Activated naive CD4-positive, alpha-beta T cell treated with anti-CD3 and anti-CD28 coated beads, Interleukin-2, amount 50 U/mL, for 24 hours (primary cell): Measurements from ENCODE around the gene STMN3.
"Not testable (repeated sequence)": the region's sequence is repeated elsewhere in the genome, so short reads cannot be mapped to it uniquely, and the experiment has no call there.

Experiments used
- H3K27ac Mint-ChIP-seq: one replicate; pipeline ENCODE4 v1.8.0; 2021; ENCODE audit warnings: mild to moderate bottlenecking, mixed read lengths
- H3K27me3 Mint-ChIP-seq: one replicate; pipeline ENCODE4 v1.8.0; 2021; ENCODE audit warnings: mixed read lengths
- H3K36me3 Mint-ChIP-seq: one replicate; pipeline ENCODE4 v1.8.0; 2021; ENCODE audit warnings: mixed read lengths
- H3K4me1 Mint-ChIP-seq: one replicate; pipeline ENCODE4 v1.8.0; 2021; ENCODE audit warnings: mixed read lengths
- H3K4me3 Mint-ChIP-seq: one replicate; pipeline ENCODE4 v1.8.0; 2021; ENCODE audit warnings: mild to moderate bottlenecking, mixed read lengths
- H3K9me3 Mint-ChIP-seq: one replicate; pipeline ENCODE4 v1.8.0; 2021; ENCODE audit warnings: mixed read lengths

The STMN3 gene

GRCh38 chr20:63686094-63686491 lies 32.9 kb upstream of the STMN3 start:
- Mint-ChIP-seq H3K27me3 (no peaks in the 10 kb centered on the region), H3K4me1 (peaks cover 8% of the 10 kb centered on the region), H3K36me3 (no peaks in the 10 kb centered on the region), H3K4me3 (no peak overlapping the region), H3K9me3 (no peaks in the 10 kb centered on the region), H3K27ac (no peak overlapping the region)

- Mint-ChIP-seq H3K4me3 (no peak overlapping the region), H3K9me3 (no peaks in the 10 kb centered on the region), H3K27ac (no peak overlapping the region), H3K36me3 (no peaks in the 10 kb centered on the region), H3K27me3 (no peaks in the 10 kb centered on the region), H3K4me1 (peaks cover 8% of the 10 kb centered on the region)
These were observed 32.2 kb upstream of the STMN3 start for GRCh38 chr20:63685269-63686026.

- Mint-ChIP-seq H3K36me3 (no peaks in the 10 kb centered on the region), H3K27me3 (no peaks in the 10 kb centered on the region), H3K9me3 (no peaks in the 10 kb centered on the region), H3K27ac (no peak overlapping the region), H3K4me1 (peaks cover 8% of the 10 kb centered on the region), H3K4me3 (no peak overlapping the region)
These were observed 29.3 kb upstream of the STMN3 start for GRCh38 chr20:63682384-63683139.

GRCh38 chr20:63681609-63682142 lies 28.5 kb upstream of the STMN3 start:
- Mint-ChIP-seq H3K36me3 (no peaks in the 10 kb centered on the region), H3K27ac (no peak overlapping the region)

GRCh38 chr20:63680857-63681608 lies 27.8 kb upstream of the STMN3 start:
- no peaks in the 10 kb centered on the region for H3K9me3 Mint-ChIP-seq
- H3K4me3 Mint-ChIP-seq, result no peak overlapping the region
- H3K27ac Mint-ChIP-seq, result no peak overlapping the region
- H3K36me3 Mint-ChIP-seq, result no peaks in the 10 kb centered on the region
- no peaks in the 10 kb centered on the region for H3K27me3 Mint-ChIP-seq
- peaks cover 3% of the 10 kb centered on the region for H3K4me1 Mint-ChIP-seq

More at GRCh38 chr20:63681609-63682142, 28.5 kb upstream of the STMN3 start:
- no peak overlapping the region for H3K4me3 Mint-ChIP-seq
- H3K4me1 Mint-ChIP-seq, result peaks cover 5% of the 10 kb centered on the region
- H3K27me3 Mint-ChIP-seq, result no peaks in the 10 kb centered on the region
- no peaks in the 10 kb centered on the region for H3K9me3 Mint-ChIP-seq

GRCh38 chr20:63680427-63680826 lies 27.2 kb upstream of the STMN3 start:
- Mint-ChIP-seq H3K36me3 (no peaks in the 10 kb centered on the region), H3K27ac (no peak overlapping the region), H3K9me3 (no peaks in the 10 kb centered on the region), H3K4me1 (peaks cover 3% of the 10 kb centered on the region), H3K4me3 (no peak overlapping the region), H3K27me3 (no peaks in the 10 kb centered on the region)

GRCh38 chr20:63679799-63680305 lies 26.6 kb upstream of the STMN3 start:
- no peaks in the 10 kb centered on the region for H3K27me3 Mint-ChIP-seq
- H3K9me3 Mint-ChIP-seq, result no peaks in the 10 kb centered on the region
- no peak overlapping the region for H3K27ac Mint-ChIP-seq
- no peak overlapping the region for H3K4me3 Mint-ChIP-seq
- H3K4me1 Mint-ChIP-seq, result peaks cover 3% of the 10 kb centered on the region
- H3K36me3 Mint-ChIP-seq, result no peaks in the 10 kb centered on the region

- Mint-ChIP-seq H3K27ac (no peak overlapping the region), H3K4me1 (peaks cover 2% of the 10 kb centered on the region), H3K4me3 (no peak overlapping the region), H3K27me3 (no peaks in the 10 kb centered on the region), H3K9me3 (no peaks in the 10 kb centered on the region), H3K36me3 (no peaks in the 10 kb centered on the region)
These were observed 25.6 kb upstream of the STMN3 start for GRCh38 chr20:63678667-63679465.

- Mint-ChIP-seq H3K36me3 (no peaks in the 10 kb centered on the region), H3K4me1 (no peaks in the 10 kb centered on the region), H3K27ac (no peak overlapping the region), H3K9me3 (no peaks in the 10 kb centered on the region), H3K4me3 (no peak overlapping the region), H3K27me3 (no peaks in the 10 kb centered on the region)
These were observed 24.8 kb upstream of the STMN3 start for GRCh38 chr20:63678071-63678470.

GRCh38 chr20:63675681-63676368 lies 22.6 kb upstream of the STMN3 start:
- no peak overlapping the region for H3K4me3 Mint-ChIP-seq
- H3K36me3 Mint-ChIP-seq, result no peaks in the 10 kb centered on the region
- no peaks in the 10 kb centered on the region for H3K9me3 Mint-ChIP-seq
- no peak overlapping the region for H3K27ac Mint-ChIP-seq
- H3K4me1 Mint-ChIP-seq, result no peaks in the 10 kb centered on the region
- no peaks in the 10 kb centered on the region for H3K27me3 Mint-ChIP-seq

GRCh38 chr20:63673951-63674350 lies 20.7 kb upstream of the STMN3 start:
- Mint-ChIP-seq H3K4me1 (no peaks in the 10 kb centered on the region), H3K27ac (no peak overlapping the region), H3K27me3 (no peaks in the 10 kb centered on the region), H3K9me3 (no peaks in the 10 kb centered on the region), H3K36me3 (peaks cover 5% of the 10 kb centered on the region), H3K4me3 (no peak overlapping the region)

- H3K4me1 Mint-ChIP-seq, result no peaks in the 10 kb centered on the region
These were observed 19.4 kb upstream of the STMN3 start for GRCh38 chr20:63672666-63673065.

GRCh38 chr20:63671695-63672094 lies 18.5 kb upstream of the STMN3 start:
- H3K4me1 Mint-ChIP-seq, H3K27me3 Mint-ChIP-seq, H3K36me3 Mint-ChIP-seq, H3K4me3 Mint-ChIP-seq, H3K27ac Mint-ChIP-seq, H3K9me3 Mint-ChIP-seq: not testable (repeated sequence)

More at GRCh38 chr20:63672666-63673065, 19.4 kb upstream of the STMN3 start:
- Mint-ChIP-seq H3K27ac (no peak overlapping the region), H3K4me3 (no peak overlapping the region), H3K9me3 (no peaks in the 10 kb centered on the region), H3K27me3 (no peaks in the 10 kb centered on the region), H3K36me3 (peaks cover 7% of the 10 kb centered on the region)

- Mint-ChIP-seq H3K36me3 (peaks cover 9% of the 10 kb centered on the region), H3K4me1 (no peaks in the 10 kb centered on the region), H3K27ac (no peak overlapping the region)
These were observed 15.1 kb upstream of the STMN3 start for GRCh38 chr20:63668351-63668750.

More at GRCh38 chr20:63668351-63668750, 15.1 kb upstream of the STMN3 start:
- no peaks in the 10 kb centered on the region for H3K9me3 Mint-ChIP-seq
- no peaks in the 10 kb centered on the region for H3K27me3 Mint-ChIP-seq
- H3K4me3 Mint-ChIP-seq, result no peak overlapping the region
